ENCODE measurements around the gene TMSB10.
"Not testable (repeated sequence)": the region's sequence is repeated elsewhere in the genome, so short reads cannot be mapped to it uniquely, and the experiment has no call there.

TMSB10 gene

GRCh38 chr2:84914334-84914733, 8.9 kb downstream of the TMSB10 start:
- no peaks in the 10 kb centered on the region for H3K9me3 ChIP-seq (ENCODE audit: insufficient read depth, low read length)
- H3K4me3 ChIP-seq (ENCODE audit: insufficient read depth, low read length, poor library complexity, severe bottlenecking): no peak overlapping the region
- H3K4me2 ChIP-seq (ENCODE audit: low read depth, low read length, poor library complexity, severe bottlenecking): no peak overlapping the region
- H3K9ac ChIP-seq (ENCODE audit: low read length): no peak overlapping the region
- no peak overlapping the region for H2AFZ ChIP-seq (ENCODE audit: low read depth, low read length, severe bottlenecking)
- H3K27ac ChIP-seq (ENCODE audit: low read depth, low read length): no peak overlapping the region
- no peaks in the 10 kb centered on the region for H4K20me1 ChIP-seq (ENCODE audit: low read depth, low read length)
- no peaks in the 10 kb centered on the region for H3F3A ChIP-seq (ENCODE audit: insufficient read depth)
- H3K36me3 ChIP-seq (ENCODE audit: low read length): no peaks in the 10 kb centered on the region
- no peaks in the 10 kb centered on the region for H3K79me2 ChIP-seq (ENCODE audit: insufficient read depth, low read length)
- no peak for TF ChIP-seq EZH2phosphoT487 (conservative IDR thresholded peaks at IDR 0.05; ENCODE audit: low read length)
- TF ChIP-seq CTCF (IDR thresholded peaks at IDR 0.05; ENCODE audit: insufficient read depth, low read length, poor library complexity, severe bottlenecking): no peak
- H3K9me2 ChIP-seq (replicated peaks; ENCODE audit: insufficient read depth, low read length): no peaks in the 10 kb centered on the region
- no peaks in the 10 kb centered on the region for H3K27me3 ChIP-seq (ENCODE audit: low read length)

DNA sequence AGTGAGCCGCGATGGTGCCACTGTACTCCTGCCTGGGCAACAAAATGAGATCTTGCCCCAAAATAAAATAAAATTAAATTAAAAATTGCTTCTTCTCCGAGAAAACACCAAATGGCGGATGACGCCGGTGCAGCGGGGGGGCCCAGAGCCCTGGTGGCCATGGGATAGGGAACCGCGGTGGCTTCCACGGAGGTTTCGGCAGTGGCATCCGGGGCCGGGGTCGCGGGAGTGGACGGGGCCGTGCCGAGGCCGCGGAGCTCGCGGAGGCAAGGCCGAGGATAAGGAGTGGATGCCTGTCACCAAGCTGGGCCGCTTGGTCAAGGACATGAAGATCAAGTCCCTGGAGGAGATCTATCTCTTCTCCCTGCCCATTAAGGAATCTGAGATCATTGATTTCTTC, 10.2 kb downstream of the TMSB10 start:
- H3K4me3 ChIP-seq (ENCODE audit: insufficient read depth, low read length, poor library complexity, severe bottlenecking); H2AFZ ChIP-seq (ENCODE audit: low read depth, low read length, severe bottlenecking); H3K4me2 ChIP-seq (ENCODE audit: low read depth, low read length, poor library complexity, severe bottlenecking); H3K36me3 ChIP-seq (ENCODE audit: low read length); H3K9ac ChIP-seq (ENCODE audit: low read length); H3K79me2 ChIP-seq (ENCODE audit: insufficient read depth, low read length); H3K27me3 ChIP-seq (ENCODE audit: low read length); H3K9me3 ChIP-seq (ENCODE audit: insufficient read depth, low read length); H3K9me2 ChIP-seq (replicated peaks; ENCODE audit: insufficient read depth, low read length); H3F3A ChIP-seq (ENCODE audit: insufficient read depth); H3K27ac ChIP-seq (ENCODE audit: low read depth, low read length); H4K20me1 ChIP-seq (ENCODE audit: low read depth, low read length): not testable (repeated sequence)

- H2AFZ ChIP-seq (ENCODE audit: low read depth, low read length, severe bottlenecking); H3K9ac ChIP-seq (ENCODE audit: low read length); H3K4me2 ChIP-seq (ENCODE audit: low read depth, low read length, poor library complexity, severe bottlenecking); H3K27ac ChIP-seq (ENCODE audit: low read depth, low read length); H3K79me2 ChIP-seq (ENCODE audit: insufficient read depth, low read length); H3K36me3 ChIP-seq (ENCODE audit: low read length); H3K27me3 ChIP-seq (ENCODE audit: low read length); H4K20me1 ChIP-seq (ENCODE audit: low read depth, low read length); H3F3A ChIP-seq (ENCODE audit: insufficient read depth); H3K9me2 ChIP-seq (replicated peaks; ENCODE audit: insufficient read depth, low read length); H3K4me3 ChIP-seq (ENCODE audit: insufficient read depth, low read length, poor library complexity, severe bottlenecking); H3K9me3 ChIP-seq (ENCODE audit: insufficient read depth, low read length): not testable (repeated sequence)
Measured at GRCh38 chr2:84917821-84918220, 12.4 kb downstream of the TMSB10 start.

DNA sequence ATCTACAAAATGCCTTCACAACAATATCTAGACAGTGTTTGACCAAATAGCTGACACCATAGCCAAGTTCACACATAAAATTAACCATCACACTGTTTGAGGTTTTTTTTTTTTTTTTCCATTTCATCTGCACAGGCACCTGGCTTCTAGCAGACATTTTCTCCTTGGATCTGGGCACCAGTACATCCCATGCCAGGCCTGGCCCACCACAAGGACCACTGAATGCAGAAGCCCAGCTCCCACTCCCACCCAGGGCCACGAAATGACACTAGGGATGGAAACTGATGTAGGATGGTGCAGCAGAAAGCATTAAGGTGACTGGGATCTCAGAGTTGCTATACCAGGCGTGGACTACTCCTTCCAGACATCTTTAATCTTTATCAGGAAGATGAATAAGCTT, 13.0 kb downstream of the TMSB10 start:
- Histone ChIP-seq H3K36me3 (ENCODE audit: low read length) (no peaks in the 10 kb centered on the region), H3K4me3 (ENCODE audit: insufficient read depth, low read length, poor library complexity, severe bottlenecking) (no peak overlapping the region), H4K20me1 (ENCODE audit: low read depth, low read length) (no peaks in the 10 kb centered on the region), H3K4me2 (ENCODE audit: low read depth, low read length, poor library complexity, severe bottlenecking) (no peak overlapping the region), H3K9ac (ENCODE audit: low read length) (no peak overlapping the region), H3K9me2 (replicated peaks; ENCODE audit: insufficient read depth, low read length) (no peaks in the 10 kb centered on the region), H3K79me2 (ENCODE audit: insufficient read depth, low read length) (no peaks in the 10 kb centered on the region), H2AFZ (ENCODE audit: low read depth, low read length, severe bottlenecking) (no peak overlapping the region), H3K27me3 (ENCODE audit: low read length) (no peaks in the 10 kb centered on the region), H3K27ac (ENCODE audit: low read depth, low read length) (no peak overlapping the region), H3K9me3 (ENCODE audit: insufficient read depth, low read length) (no peaks in the 10 kb centered on the region), H3F3A (ENCODE audit: insufficient read depth) (no peaks in the 10 kb centered on the region)
- TF ChIP-seq EZH2phosphoT487 (conservative IDR thresholded peaks at IDR 0.05; ENCODE audit: low read length): no peak
- TF ChIP-seq CTCF (IDR thresholded peaks at IDR 0.05; ENCODE audit: insufficient read depth, low read length, poor library complexity, severe bottlenecking): no peak
